HEK293 (cell line): Measurements from ENCODE around the gene POLR2L.

Experiments
- CTCF ChIA-PET: fragments of 350-600 bp; formaldehyde crosslinking; extraction: SDS; loops from one replicate; lab custom pipeline; 2021; ENCODE audit warnings: antibody characterized with exemption; lab: Yijun Ruan, JAX
- POLR2A ChIA-PET: fragments of 300-600 bp; formaldehyde crosslinking; extraction: SDS; loops from one replicate; lab custom pipeline; 2020; ENCODE audit warnings: antibody characterized with exemption, inconsistent platforms; lab: Yijun Ruan, JAX
- H3K27ac ChIP-seq: fragments of 200-500 bp; sonication (Bioruptor generic); 2 replicates; pipeline ENCODE4 v1.5.1; 2014; ENCODE audit warnings: low read depth, low read length, control low read depth, inconsistent platforms; ENCODE audit errors: extremely low read depth
- H3K36me3 ChIP-seq, 2 experiments: fragments of 200-500 bp in 1 of 2; sonication (Bioruptor generic) in 1 of 2; 1 replicate in 1 of 2; 2 replicates in 1 of 2; pipeline ENCODE4 v1.5.1; 2014 to 2017; ENCODE audit warnings: inconsistent platforms in 2 of 2, low read length in 2 of 2; ENCODE audit not compliant: control insufficient read depth in 2 of 2, insufficient read depth in 1 of 2
- H3K4me1 ChIP-seq: fragments of 200-500 bp; sonication (Bioruptor generic); 2 replicates; pipeline ENCODE4 v1.5.1; 2014; ENCODE audit warnings: mild to moderate bottlenecking, low read length, inconsistent platforms; ENCODE audit not compliant: control insufficient read depth, insufficient read depth
- H3K4me3 ChIP-seq: 2 replicates; pipeline ENCODE4 v1.5.1; 2011; ENCODE audit warnings: low read depth, mild to moderate bottlenecking, control low read depth, low read length, moderate library complexity
- H3K9me3 ChIP-seq: fragments of 200-500 bp; sonication (Bioruptor generic); 2 replicates; pipeline ENCODE4 v1.5.1; 2014; ENCODE audit warnings: low read depth, low read length, inconsistent platforms; ENCODE audit not compliant: control insufficient read depth, insufficient read depth
- BCL11A ChIP-seq: fragments of 450-650 bp; formaldehyde crosslinking; IDR thresholded peaks from 2 replicates; pipeline ENCODE4 v1.5.1; 2016; ENCODE audit warnings: low read depth, missing biosample characterization, missing genetic modification characterization
- GLIS1 ChIP-seq: fragments of 450-650 bp; formaldehyde crosslinking; IDR thresholded peaks from 2 replicates; pipeline ENCODE4 v1.5.1; 2016; ENCODE audit warnings: missing biosample characterization, missing genetic modification characterization
- HIC1 ChIP-seq: fragments of 450-650 bp; formaldehyde crosslinking; IDR thresholded peaks from 2 replicates; pipeline ENCODE4 v1.5.1; 2016; ENCODE audit warnings: missing biosample characterization, missing genetic modification characterization
- PATZ1 ChIP-seq: fragments of 450-650 bp; formaldehyde crosslinking; IDR thresholded peaks from 2 replicates; pipeline ENCODE4 v1.5.1; 2016; ENCODE audit warnings: missing biosample characterization, missing genetic modification characterization
- PRDM10 ChIP-seq: fragments of 450-650 bp; formaldehyde crosslinking; IDR thresholded peaks from 2 replicates; pipeline ENCODE4 v1.5.1; 2016; ENCODE audit warnings: missing biosample characterization, missing genetic modification characterization
- SCRT2 ChIP-seq: fragments of 450-650 bp; formaldehyde crosslinking; IDR thresholded peaks from 2 replicates; pipeline ENCODE4 v1.5.1; 2016; ENCODE audit warnings: missing biosample characterization, missing genetic modification characterization
- SP2 ChIP-seq: fragments of 450-650 bp; formaldehyde crosslinking; IDR thresholded peaks from 2 replicates; pipeline ENCODE4 v1.5.1; 2016; ENCODE audit warnings: missing biosample characterization, missing genetic modification characterization
- SP3 ChIP-seq: fragments of 450-650 bp; formaldehyde crosslinking; IDR thresholded peaks from 2 replicates; pipeline ENCODE4 v1.5.1; 2016; ENCODE audit warnings: missing biosample characterization, missing genetic modification characterization
- WT1 ChIP-seq: fragments of 450-650 bp; formaldehyde crosslinking; IDR thresholded peaks from 2 replicates; pipeline ENCODE4 v1.5.1; 2016; ENCODE audit warnings: missing biosample characterization, missing genetic modification characterization
- ZFP69B ChIP-seq: fragments of 450-650 bp; formaldehyde crosslinking; IDR thresholded peaks from 2 replicates; pipeline ENCODE4 v1.5.1; 2016; ENCODE audit warnings: missing biosample characterization, missing genetic modification characterization
- ZNF138 ChIP-seq: fragments of 450-650 bp; formaldehyde crosslinking; IDR thresholded peaks from 2 replicates; pipeline ENCODE4 v1.5.1; 2016; ENCODE audit warnings: missing biosample characterization, missing genetic modification characterization, borderline replicate concordance
- ZNF2 ChIP-seq: fragments of 450-650 bp; formaldehyde crosslinking; IDR thresholded peaks from 2 replicates; pipeline ENCODE4 v1.5.1; 2016; ENCODE audit warnings: missing biosample characterization, missing genetic modification characterization
- ZNF239 ChIP-seq: fragments of 450-650 bp; formaldehyde crosslinking; IDR thresholded peaks from 2 replicates; pipeline ENCODE4 v1.5.1; 2016; ENCODE audit warnings: missing biosample characterization, missing genetic modification characterization
- ZNF248 ChIP-seq: fragments of 450-650 bp; formaldehyde crosslinking; IDR thresholded peaks from 2 replicates; pipeline ENCODE4 v1.5.1; 2017; ENCODE audit warnings: missing biosample characterization, missing genetic modification characterization
- ZNF26 ChIP-seq: fragments of 450-650 bp; formaldehyde crosslinking; IDR thresholded peaks from 2 replicates; pipeline ENCODE4 v1.5.1; 2016; ENCODE audit warnings: missing biosample characterization, missing genetic modification characterization
- ZNF433 ChIP-seq: fragments of 450-650 bp; formaldehyde crosslinking; IDR thresholded peaks from 2 replicates; pipeline ENCODE4 v1.5.1; 2016; ENCODE audit warnings: missing biosample characterization, missing genetic modification characterization, low read depth
- ZNF501 ChIP-seq: fragments of 450-650 bp; formaldehyde crosslinking; IDR thresholded peaks from 2 replicates; pipeline ENCODE4 v1.5.1; 2016; ENCODE audit warnings: missing biosample characterization, missing genetic modification characterization
- ZNF518A ChIP-seq: fragments of 450-650 bp; formaldehyde crosslinking; conservative IDR thresholded peaks from 2 replicates; pipeline ENCODE4 v1.5.1; 2016; ENCODE audit warnings: low read depth, missing biosample characterization, missing genetic modification characterization
- ZNF654 ChIP-seq: fragments of 450-650 bp; formaldehyde crosslinking; IDR thresholded peaks from 2 replicates; pipeline ENCODE4 v1.5.1; 2016; ENCODE audit warnings: low read depth, missing biosample characterization, missing genetic modification characterization
- TF ChIP-seq, protein P1 (sequence below): fragments of 450-650 bp; formaldehyde crosslinking; IDR thresholded peaks from 2 replicates; pipeline ENCODE4 v1.5.1; 2016; ENCODE audit warnings: missing biosample characterization, missing genetic modification characterization

POLR2L gene

DNA sequence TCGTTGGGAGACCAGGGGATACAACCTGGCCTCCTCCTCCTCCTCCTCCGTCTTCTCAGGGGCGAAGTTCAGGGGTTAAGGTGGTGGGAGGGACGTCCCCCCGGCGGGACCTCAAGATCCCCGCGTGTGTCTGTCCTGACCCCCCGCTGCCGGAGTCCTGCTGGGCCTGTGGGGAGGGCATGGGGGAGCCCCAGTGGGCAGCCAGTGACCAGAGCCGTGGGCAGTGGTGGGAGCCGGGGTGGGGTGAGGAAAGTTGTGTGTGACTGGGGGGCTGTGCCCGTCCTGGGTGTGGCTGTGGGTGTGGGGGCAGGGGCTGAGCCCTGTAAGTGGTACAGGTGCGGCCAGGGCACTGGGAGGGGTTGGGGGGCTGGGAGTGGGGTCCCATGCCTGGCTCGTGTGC is 10.4 kb upstream of the POLR2L start:
- Histone ChIP-seq H3K9me3 (no peaks in the 10 kb centered on the region), H3K27ac (no peak overlapping the region), H3K4me1 (0 out of 2 replicates have a peak, but pooled peaks cover 2% of the 10 kb centered on the region), H3K36me3 (no peaks in the 10 kb centered on the region), H3K4me3 (no peak overlapping the region)
- CTCF ChIA-PET: no interaction called here
- POLR2A ChIA-PET: no interaction called here
- TF ChIP-seq ZNF2 (tag by site-specific recombination) (no peak), ZNF138 (no peak), SCRT2 (no peak), BCL11A (tag by site-specific recombination) (no peak), ZNF239 (tag by site-specific recombination) (no peak), GLIS1 (tag by site-specific recombination) (no peak), ZNF501 (tag by site-specific recombination) (no peak), WT1 (tag by site-specific recombination) (no peak), PRDM10 (tag by site-specific recombination) (no peak), HIC1 (tag by site-specific recombination) (0 out of 2 replicates have a peak, but pooled peaks have one; percentile 35), ZNF26 (tag by site-specific recombination) (no peak), SP2 (tag by site-specific recombination) (no peak), ZNF433 (no peak), PATZ1 (tag by site-specific recombination) (peak; percentile 21), ZNF654 (tag by site-specific recombination) (no peak), ZNF518A (tag by site-specific recombination) (no peak), ZFP69B (no peak), SP3 (no peak), ZNF248 (tag by site-specific recombination) (no peak)
- TF ChIP-seq, protein P1, sequence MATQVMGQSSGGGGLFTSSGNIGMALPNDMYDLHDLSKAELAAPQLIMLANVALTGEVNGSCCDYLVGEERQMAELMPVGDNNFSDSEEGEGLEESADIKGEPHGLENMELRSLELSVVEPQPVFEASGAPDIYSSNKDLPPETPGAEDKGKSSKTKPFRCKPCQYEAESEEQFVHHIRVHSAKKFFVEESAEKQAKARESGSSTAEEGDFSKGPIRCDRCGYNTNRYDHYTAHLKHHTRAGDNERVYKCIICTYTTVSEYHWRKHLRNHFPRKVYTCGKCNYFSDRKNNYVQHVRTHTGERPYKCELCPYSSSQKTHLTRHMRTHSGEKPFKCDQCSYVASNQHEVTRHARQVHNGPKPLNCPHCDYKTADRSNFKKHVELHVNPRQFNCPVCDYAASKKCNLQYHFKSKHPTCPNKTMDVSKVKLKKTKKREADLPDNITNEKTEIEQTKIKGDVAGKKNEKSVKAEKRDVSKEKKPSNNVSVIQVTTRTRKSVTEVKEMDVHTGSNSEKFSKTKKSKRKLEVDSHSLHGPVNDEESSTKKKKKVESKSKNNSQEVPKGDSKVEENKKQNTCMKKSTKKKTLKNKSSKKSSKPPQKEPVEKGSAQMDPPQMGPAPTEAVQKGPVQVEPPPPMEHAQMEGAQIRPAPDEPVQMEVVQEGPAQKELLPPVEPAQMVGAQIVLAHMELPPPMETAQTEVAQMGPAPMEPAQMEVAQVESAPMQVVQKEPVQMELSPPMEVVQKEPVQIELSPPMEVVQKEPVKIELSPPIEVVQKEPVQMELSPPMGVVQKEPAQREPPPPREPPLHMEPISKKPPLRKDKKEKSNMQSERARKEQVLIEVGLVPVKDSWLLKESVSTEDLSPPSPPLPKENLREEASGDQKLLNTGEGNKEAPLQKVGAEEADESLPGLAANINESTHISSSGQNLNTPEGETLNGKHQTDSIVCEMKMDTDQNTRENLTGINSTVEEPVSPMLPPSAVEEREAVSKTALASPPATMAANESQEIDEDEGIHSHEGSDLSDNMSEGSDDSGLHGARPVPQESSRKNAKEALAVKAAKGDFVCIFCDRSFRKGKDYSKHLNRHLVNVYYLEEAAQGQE (tag by site-specific recombination): no peak
